GM21526 (cell line): ENCODE measurements around the gene ZBTB21.
"Not testable (repeated sequence)": the region's sequence is repeated elsewhere in the genome, so short reads cannot be mapped to it uniquely, and the experiment has no call there.

Experiments
- ATAC-seq: cut with Tn5 transposase; IDR thresholded peaks from one replicate; pipeline ENCODE4 v1.9.1; 2021; ENCODE audit warnings: moderate library complexity; ENCODE audit not compliant: unreplicated experiment, low FRiP score

Gene ZBTB21

GRCh38 chr21:41956926-41957729 is 53.0 kb downstream of the ZBTB21 start:
- no peak for ATAC-seq

DNA sequence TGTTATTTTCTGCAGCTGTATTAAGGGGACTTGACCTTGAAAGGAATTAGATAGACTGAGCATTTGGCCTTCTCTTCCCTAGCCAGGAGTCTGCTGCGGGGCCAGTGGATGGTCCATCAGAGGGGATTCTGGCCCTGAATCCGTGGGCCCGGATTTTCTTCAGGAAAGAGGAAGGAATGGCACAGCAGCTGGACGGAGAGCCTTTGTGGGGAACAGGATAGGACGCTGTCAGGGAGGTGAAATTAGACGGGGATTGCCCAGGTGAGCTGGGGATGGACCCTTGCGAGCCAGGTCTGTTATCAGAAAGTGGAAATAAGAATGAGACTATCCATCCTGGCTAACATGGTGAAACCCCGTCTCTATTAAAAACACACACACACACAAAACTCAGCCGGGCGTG is 54.6 kb downstream of the ZBTB21 start:
- ATAC-seq, result no peak

- ATAC-seq, result no peak
These were observed 55.3 kb downstream of the ZBTB21 start for GRCh38 chr21:41954654-41955499.

DNA sequence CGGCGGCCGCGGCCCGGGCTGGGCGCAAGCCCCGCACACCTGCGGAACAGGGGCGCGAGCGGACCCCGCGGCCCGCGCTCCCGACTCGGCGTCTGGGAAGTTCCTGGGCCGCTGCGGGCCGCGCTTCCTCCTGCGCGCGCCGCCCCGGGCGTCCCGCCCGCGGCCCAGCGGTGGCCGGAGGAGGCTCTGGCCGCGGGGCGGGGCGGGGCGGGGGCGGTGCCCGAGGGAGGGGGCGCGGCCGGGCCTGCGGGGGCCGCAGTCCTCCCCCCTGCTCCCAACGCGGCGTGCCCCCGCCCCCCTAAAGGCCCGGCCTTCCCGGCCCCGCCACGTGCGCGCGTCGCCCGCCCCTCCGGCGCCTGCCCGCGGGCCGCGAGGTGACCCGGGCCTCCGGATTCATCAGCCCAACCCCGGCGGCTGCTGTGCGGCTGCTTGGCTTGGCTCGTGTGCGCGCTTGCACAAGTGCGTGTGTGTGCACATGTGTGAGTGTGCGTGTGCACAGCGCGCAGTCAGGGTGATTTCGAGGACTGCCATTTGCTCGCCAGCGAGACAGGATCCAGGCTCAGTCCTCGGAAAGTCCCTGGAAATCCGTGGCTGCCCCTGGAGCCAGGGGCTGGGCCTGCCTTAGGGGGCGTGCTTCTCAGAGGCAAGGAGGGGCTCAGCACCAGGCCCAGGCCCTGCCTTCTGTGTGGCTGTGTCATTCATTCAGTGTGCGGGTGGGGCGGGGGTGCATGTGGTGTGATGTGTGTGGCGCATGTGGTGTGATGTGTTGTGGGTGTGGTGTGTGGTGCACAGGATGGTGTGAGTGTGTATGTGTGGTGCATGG is 56.1 kb downstream of the ZBTB21 start, which contains the start of gene C2CD2:
Gene C2CD2, minus strand, starts transcription at position 188 of the 823 bp plus-strand sequence. CDS start 370 bp downstream, outside the sequence.
- no peak for ATAC-seq

DNA sequence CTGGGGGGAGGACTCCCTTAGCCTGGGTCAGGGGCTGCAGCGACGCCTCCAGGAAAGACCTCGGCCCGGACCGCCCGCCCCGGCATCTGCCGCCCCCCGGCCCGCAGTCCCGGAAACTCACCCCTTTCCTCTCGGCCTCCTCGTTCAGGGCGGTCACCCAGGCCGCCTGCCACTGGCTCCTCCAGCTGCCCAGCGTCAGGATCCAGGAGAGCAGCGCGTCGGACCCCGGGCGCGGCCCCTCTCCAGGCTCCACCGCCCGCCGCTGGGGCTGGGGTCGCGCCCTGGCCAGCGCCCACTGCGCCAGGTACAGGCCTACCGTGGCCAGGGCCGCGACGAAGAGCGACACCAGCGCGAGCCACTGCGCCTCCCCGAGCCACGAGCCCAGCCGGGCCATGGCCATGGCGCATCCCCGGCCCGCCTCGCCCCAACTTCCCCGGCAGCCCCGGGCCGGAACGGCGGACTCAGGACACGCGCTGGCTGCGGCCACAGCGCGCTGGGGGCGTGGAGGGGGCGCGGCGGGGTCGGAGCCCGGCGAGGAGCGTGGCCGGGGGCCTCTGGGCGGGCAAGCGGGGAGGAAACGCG is 56.8 kb downstream of the ZBTB21 start:
- ATAC-seq, result no peak

- no peak for ATAC-seq
These were observed 57.5 kb downstream of the ZBTB21 start for GRCh38 chr21:41952568-41953248.

- no peak for ATAC-seq
These were observed 58.1 kb downstream of the ZBTB21 start for GRCh38 chr21:41951876-41952567.

- ATAC-seq, result no peak
These were observed 59.2 kb downstream of the ZBTB21 start for GRCh38 chr21:41950941-41951351.

- ATAC-seq, result not testable (repeated sequence)
These were observed 60.5 kb downstream of the ZBTB21 start for GRCh38 chr21:41949631-41950030.

DNA sequence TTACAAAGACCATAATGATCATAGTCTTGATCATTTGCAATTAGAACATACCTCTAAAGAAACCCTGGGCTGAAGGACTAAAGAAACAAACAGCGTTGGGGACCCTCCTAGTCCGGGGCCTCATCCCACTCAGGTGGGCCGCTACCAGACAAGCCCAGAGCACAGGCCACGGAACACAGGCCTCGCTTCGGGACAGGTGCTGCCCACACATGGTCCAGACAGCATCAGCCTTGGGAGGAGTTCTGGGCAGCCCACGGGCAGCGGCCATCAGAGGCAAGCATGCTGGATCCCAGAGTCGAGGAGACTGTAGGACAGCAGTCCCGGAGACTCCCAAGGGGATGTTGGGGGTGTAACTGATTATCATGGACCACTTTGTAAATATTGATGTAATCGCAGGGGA is 61.3 kb downstream of the ZBTB21 start:
- no peak for ATAC-seq

GRCh38 chr21:41948078-41948895 is 61.9 kb downstream of the ZBTB21 start:
- ATAC-seq, result no peak

GRCh38 chr21:41945982-41946381 is 64.2 kb downstream of the ZBTB21 start:
- no peak for ATAC-seq

DNA sequence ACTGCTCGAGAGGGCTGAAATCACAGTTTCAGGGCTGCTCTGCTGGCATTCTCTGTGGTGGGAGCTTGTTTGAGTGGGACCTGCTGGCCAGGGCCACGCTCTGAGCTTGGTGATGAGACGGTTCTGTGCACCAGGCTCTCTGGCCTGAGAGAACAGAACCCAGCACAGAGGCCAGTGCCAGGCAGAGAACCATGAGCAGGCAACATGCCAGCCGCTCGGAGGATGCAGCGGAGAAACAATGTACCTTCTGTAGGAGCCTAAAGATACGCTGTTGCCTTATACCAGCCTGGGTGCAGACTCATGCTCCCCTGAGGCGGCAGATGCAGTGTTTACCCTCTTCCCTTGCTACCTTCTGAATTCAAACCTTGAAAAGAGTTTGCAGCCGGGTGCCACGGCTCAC is 66.3 kb downstream of the ZBTB21 start:
- no peak for ATAC-seq

DNA sequence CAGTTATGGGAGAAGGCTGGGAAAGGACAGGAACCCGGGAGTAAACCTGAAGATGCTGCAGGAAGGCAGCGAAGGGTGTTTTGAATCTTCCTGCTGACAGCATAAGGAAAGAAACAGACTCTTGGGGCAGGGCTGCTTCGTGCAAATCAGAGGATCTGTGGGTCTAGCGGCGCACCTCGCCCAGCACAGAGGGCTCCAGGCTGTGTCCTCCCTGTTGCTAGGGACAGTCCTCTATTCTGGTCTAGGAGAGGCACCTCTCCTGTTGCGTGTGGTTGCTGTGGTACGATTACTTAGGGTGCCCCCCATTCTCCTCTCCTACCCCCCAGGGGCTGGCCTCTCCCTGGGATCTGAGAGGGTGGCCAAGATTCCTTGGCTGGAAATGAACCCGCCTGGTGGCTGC is 67.7 kb downstream of the ZBTB21 start:
- no peak for ATAC-seq

DNA sequence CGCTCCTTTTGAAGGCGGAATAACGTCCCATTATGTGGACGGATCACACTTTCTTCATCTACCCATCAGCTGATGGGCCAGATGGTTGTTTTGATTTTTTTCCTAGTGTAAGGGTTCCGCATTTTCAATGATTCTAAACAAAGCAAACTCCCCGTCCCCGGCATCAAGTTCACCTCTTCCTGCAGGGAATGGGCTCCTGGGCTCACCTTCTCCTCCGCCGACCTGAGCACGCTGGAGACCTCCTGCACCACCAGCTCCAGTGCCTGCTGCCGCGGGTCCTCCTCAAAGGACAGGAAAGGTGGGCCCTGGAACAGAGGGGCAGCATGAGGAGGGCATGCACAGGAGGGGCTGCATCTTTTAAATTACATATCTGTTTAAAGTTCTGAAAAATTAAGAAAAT is 68.2 kb downstream of the ZBTB21 start:
- no peak for ATAC-seq

DNA sequence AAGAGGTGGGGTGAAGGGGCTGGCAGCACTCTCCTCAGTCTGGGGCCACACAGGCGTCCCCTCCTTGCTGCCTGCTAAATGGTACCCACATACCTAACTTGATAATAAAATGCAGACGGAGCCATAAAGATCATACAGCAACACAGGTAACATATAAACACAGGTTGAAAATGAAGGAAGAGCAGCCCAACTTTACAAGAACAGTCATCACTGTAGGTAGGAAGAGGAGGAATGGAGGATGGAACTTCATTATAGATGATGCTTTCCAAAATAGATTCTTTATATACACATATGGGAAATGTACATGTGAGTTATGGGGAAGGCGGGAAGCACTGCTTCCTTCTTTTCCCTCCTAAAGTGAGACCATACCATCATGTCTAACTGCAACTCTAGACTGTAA is 69.7 kb downstream of the ZBTB21 start:
- no peak for ATAC-seq

GRCh38 chr21:41939391-41939790 is 70.8 kb downstream of the ZBTB21 start:
- no peak for ATAC-seq
